GM10266 (cell line): ENCODE data around the gene KLF13.
A peak's percentile ranks its signal among the peaks of the same experiment; 100 is the strongest.
"Not testable (repeated sequence)": the region's sequence is repeated elsewhere in the genome, so short reads cannot be mapped to it uniquely, and the experiment has no call there.

ENCODE experiments used
- DNase-seq: peaks from one replicate; pipeline ENCODE4 v3.0.0; 2012; ENCODE audit errors: extremely low spot score
- CTCF ChIP-seq: IDR thresholded peaks from 2 replicates; pipeline ENCODE4 v1.5.1; 2012; ENCODE audit warnings: mild to moderate bottlenecking, low read depth; ENCODE audit not compliant: control insufficient read depth, insufficient read depth; ENCODE audit errors: missing control alignments

KLF13 gene

GRCh38 chr15:31349233-31350141, 22.9 kb downstream of the KLF13 start:
- TF ChIP-seq CTCF = no peak
- DNase-seq = no peak

- no peak for TF ChIP-seq CTCF
- no peak for DNase-seq
These were observed 24.1 kb downstream of the KLF13 start for GRCh38 chr15:31350771-31351170.

- no peak for TF ChIP-seq CTCF
- DNase-seq = no peak
These were observed 25.7 kb downstream of the KLF13 start for GRCh38 chr15:31352339-31352751.

GRCh38 chr15:31352911-31353811, 26.5 kb downstream of the KLF13 start:
- peak; percentile 80 for DNase-seq
- TF ChIP-seq CTCF = peak; percentile 43

- no peak for TF ChIP-seq CTCF
- no peak for DNase-seq
These were observed 27.3 kb downstream of the KLF13 start for GRCh38 chr15:31353931-31354330.

GRCh38 chr15:31356097-31356496, 29.5 kb downstream of the KLF13 start:
- DNase-seq = not testable (repeated sequence)

GRCh38 chr15:31357148-31357547, 30.5 kb downstream of the KLF13 start:
- no peak for DNase-seq
- no peak for TF ChIP-seq CTCF
